GM19239 (cell line): ENCODE data around the gene C1QB.

Experiments used
- DNase-seq: peaks from one replicate; pipeline ENCODE4 v3.0.0; 2011; ENCODE audit warnings: low spot score; ENCODE audit not compliant: insufficient read length
- FAIRE-seq: peaks from 2 replicates; lab custom pipeline; 2011; peaks lifted over from hg19 to GRCh38; lab: Jason Lieb, UNC

C1QB gene

GRCh38 chr1:22633697-22634463 is 19.2 kb upstream of the C1QB start:
- FAIRE-seq: no peak
- no peak for DNase-seq

- FAIRE-seq (no peak), DNase-seq (no peak)
Measured at GRCh38 chr1:22635436-22635835, 17.6 kb upstream of the C1QB start.

DNA sequence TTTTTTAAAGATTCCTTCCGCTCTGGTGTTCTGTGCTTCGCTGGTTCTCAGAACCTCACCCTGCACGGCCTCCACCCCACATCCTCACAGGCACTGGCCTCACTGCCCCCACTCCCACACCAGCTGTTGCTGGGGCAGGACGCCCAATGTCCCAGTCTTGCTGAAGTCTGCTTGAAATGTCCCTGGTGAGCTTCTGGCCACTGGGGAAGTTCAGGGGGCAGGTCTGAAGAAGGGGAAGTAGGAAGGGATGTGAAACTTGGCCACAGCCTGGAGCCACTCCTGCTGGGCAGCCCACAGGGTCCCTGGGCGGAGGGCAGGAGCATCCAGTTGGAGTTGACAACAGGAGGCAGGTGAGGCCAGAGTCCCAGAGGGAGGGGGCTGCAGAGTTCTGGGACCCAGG is 16.7 kb upstream of the C1QB start, which contains the start of gene C1QA:
Gene C1QA, plus strand, starts transcription at position 276 of the 400 bp plus-strand sequence. CDS start 989 bp downstream, outside the sequence.
- DNase-seq: no peak
- no peak for FAIRE-seq

- FAIRE-seq (no peak), DNase-seq (no peak)
Measured at GRCh38 chr1:22636927-22637326, 16.1 kb upstream of the C1QB start.

DNA sequence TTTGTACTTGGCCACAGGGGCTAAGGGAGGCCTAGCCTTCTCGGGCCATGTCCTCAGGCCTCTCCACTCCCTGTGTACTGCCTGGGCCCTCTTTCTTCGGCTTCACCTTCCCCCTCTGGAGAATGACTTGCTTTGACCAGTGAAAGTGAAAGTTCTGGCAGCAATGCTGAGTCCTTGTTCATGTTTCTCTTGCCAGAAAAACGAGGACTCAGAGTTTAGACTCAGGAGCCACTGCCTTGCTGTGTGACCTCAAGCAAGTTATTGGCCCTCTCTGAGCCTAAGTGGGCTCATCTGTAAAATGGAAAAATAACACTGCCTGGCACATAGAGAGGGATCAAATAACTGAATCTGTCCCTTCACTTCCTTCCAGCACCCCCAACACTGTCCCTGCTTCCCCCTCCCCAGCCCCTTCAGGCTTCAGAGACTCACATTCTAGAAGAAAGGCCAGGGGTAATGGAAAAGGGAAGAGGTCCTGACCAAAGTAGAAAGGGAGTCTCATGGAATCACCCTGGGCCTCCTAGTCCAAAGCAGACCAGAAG is 15.1 kb upstream of the C1QB start:
- FAIRE-seq: no peak
- no peak for DNase-seq

DNA sequence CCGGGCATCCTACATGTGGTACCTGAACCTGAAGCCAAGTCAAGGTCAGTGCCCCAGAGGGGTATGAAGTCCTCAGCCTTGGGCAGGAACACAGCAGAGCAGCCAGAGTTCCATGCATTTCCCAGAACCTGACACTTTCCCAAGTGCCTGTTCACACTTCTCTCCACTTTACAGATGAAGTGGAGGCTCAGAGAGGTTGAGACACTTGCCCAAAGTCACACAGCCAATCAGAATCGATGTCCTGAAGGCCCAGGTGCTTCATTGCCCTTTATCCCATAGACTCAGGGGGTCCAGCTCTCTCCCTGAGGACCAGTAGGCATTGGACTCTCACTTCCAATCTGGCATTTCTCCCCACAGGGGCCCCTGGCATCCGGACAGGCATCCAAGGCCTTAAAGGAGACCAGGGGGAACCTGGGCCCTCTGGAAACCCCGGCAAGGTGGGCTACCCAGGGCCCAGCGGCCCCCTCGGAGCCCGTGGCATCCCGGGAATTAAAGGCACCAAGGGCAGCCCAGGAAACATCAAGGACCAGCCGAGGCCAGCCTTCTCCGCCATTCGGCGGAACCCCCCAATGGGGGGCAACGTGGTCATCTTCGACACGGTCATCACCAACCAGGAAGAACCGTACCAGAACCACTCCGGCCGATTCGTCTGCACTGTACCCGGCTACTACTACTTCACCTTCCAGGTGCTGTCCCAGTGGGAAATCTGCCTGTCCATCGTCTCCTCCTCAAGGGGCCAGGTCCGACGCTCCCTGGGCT is 14.4 kb upstream of the C1QB start:
- FAIRE-seq: no peak
- DNase-seq: no peak

DNA sequence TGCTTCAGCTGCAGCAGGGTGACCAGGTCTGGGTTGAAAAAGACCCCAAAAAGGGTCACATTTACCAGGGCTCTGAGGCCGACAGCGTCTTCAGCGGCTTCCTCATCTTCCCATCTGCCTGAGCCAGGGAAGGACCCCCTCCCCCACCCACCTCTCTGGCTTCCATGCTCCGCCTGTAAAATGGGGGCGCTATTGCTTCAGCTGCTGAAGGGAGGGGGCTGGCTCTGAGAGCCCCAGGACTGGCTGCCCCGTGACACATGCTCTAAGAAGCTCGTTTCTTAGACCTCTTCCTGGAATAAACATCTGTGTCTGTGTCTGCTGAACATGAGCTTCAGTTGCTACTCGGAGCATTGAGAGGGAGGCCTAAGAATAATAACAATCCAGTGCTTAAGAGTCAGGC is 13.8 kb upstream of the C1QB start:
- FAIRE-seq (no peak), DNase-seq (no peak)

DNA sequence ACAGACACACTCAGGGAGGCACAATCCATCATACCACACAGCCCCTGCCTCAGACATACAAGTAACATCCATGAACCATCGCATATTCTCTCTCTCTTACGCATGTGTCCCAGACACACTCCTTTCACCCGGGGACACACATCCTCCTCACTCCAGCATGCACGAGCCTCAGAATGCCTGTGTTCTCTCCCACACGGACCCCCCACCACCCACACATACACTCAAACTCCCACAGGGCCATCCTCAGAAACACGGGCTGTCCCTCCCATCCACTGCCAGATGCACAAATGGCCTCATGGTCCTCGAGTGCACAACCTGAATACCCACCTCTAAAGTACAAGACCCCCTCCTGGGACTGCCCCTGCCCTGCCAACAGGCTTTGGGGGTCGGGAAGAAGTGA is 11.8 kb upstream of the C1QB start:
- no peak for DNase-seq
- no peak for FAIRE-seq

- FAIRE-seq (peak; percentile 73), DNase-seq (peak; percentile 87)
Measured at GRCh38 chr1:22641906-22642636, 11.0 kb upstream of the C1QB start.

DNA sequence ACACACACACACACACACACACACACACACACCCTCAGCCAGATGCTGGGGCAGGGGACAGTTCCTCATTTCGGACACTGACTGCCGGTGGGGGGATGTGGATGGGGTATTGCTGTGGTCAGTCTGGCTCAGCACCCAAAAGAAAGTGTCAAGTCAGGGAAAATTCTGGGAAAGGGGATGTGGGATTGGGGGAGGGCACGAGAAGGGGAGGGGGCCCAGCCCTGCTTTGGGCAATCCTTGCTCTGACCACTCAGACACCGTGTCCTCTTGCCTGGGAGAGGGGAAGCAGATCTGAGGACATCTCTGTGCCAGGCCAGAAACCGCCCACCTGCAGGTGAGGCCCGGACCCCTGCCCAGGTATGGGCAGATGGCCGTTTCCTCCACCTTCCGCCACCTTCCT is 9.7 kb upstream of the C1QB start, which contains the start of gene C1QC:
Gene C1QC, plus strand, starts transcription at position 253 of the 400 bp plus-strand sequence. CDS start 391 bp downstream, outside the sequence.
- no peak for FAIRE-seq
- DNase-seq: no peak

GRCh38 chr1:22643928-22644327 is 9.1 kb upstream of the C1QB start:
- no peak for FAIRE-seq
- DNase-seq: no peak

- no peak for DNase-seq
- FAIRE-seq: no peak
Measured at GRCh38 chr1:22645931-22646330, 7.1 kb upstream of the C1QB start.

DNA sequence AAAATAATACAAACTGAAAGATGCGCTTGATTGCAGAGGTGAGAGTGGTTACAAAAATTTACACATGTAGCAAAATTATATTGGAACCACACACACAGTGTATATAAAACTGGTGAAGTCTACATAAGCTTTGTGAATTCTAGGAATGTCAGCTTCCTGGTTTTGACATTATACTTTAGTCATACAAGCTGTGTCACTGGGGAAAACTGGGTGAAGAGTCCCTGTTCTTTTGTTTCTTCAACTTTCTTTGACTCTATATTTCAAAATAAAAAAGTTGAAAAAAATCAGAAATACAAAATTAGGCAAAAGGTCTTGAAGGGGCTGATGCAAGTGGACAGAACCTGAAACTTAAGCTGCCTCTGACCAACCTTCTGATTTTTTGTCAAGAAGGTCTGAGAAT is 6.7 kb upstream of the C1QB start:
- FAIRE-seq (no peak), DNase-seq (no peak)

GRCh38 chr1:22650089-22650693 is 2.8 kb upstream of the C1QB start:
- DNase-seq (no peak), FAIRE-seq (no peak)

GRCh38 chr1:22651941-22652856 is 837 bp upstream of the C1QB start:
- DNase-seq (no peak), FAIRE-seq (no peak)

DNA sequence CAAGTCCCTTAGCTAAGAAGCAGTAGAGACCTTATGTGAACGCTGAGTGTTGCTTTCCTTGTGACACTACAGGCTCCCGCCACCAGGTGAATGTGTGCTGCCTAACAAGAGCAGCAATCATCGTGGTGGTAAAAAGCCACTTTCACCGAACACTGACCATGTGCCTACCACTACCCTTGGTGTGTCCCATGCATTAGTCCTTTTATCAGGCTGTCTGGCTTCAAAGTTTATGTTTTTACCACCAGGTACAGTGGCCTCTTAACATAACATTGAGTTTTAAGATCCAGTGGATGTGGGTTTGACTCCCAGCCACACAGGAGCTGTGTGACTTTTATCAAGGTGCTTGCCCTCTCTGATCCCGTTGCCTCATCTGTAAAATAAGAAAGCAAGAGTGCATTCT is 1.7 kb downstream of the C1QB start:
- DNase-seq (no peak), FAIRE-seq (no peak)

GRCh38 chr1:22658385-22659163 is 5.5 kb downstream of the C1QB start:
- DNase-seq (no peak), FAIRE-seq (no peak)

- DNase-seq: no peak
- no peak for FAIRE-seq
Measured at GRCh38 chr1:22660716-22661241, 7.7 kb downstream of the C1QB start.
